ENCODE results near the gene PPP6R2.

GRCh38 chr22:50481440-50482106 is 138.4 kb downstream of the PPP6R2 start, which contains the start of gene ADM2:
- no peak for TF ChIP-seq CTCF (IDR thresholded peaks at IDR 0.05)
- peak in 1 of 2 donors; percentile 50 for TF ChIP-seq POLR2A (IDR thresholded peaks at IDR 0.05)

Data from thyroid gland (tissue), 4 donors.